NCI-H2196 (cell line): ENCODE data around the gene CYP1B1.
"Not testable (repeated sequence)": the region's sequence is repeated elsewhere in the genome, so short reads cannot be mapped to it uniquely, and the experiment has no call there.

Experiments used
- DNase-seq: peaks from one replicate; lab custom pipeline; 2025; ENCODE audit not compliant: unreplicated experiment; lab: John Stamatoyannopoulos, UW

CYP1B1 gene

GRCh38 chr2:38075507-38076151, at the start of gene CYP1B1:
Gene CYP1B1, minus strand, starts transcription at chr2:38076151. Its CDS starts 763 bp downstream, at chr2:38075388.
- DNase-seq, result no peak

- DNase-seq, result no peak
Observed at GRCh38 chr2:38125007-38125406, 49.1 kb upstream of the CYP1B1 start.

- no peak for DNase-seq
Observed at GRCh38 chr2:38123911-38124310, 48.0 kb upstream of the CYP1B1 start.

GRCh38 chr2:38122344-38122743, 46.4 kb upstream of the CYP1B1 start:
- no peak for DNase-seq

- no peak for DNase-seq
Observed at GRCh38 chr2:38121481-38121880, 45.5 kb upstream of the CYP1B1 start.

GRCh38 chr2:38120829-38121228, 44.9 kb upstream of the CYP1B1 start:
- no peak for DNase-seq

GRCh38 chr2:38120264-38120592, 44.3 kb upstream of the CYP1B1 start:
- DNase-seq, result no peak

- no peak for DNase-seq
Observed at GRCh38 chr2:38116762-38117161, 40.8 kb upstream of the CYP1B1 start.

- peak; percentile 42 for DNase-seq
Observed at GRCh38 chr2:38115216-38116032, 39.5 kb upstream of the CYP1B1 start.

- DNase-seq, result no peak
Observed at GRCh38 chr2:38113981-38114708, 38.2 kb upstream of the CYP1B1 start.

- DNase-seq, result no peak
Observed at GRCh38 chr2:38113051-38113450, 37.1 kb upstream of the CYP1B1 start.

GRCh38 chr2:38111350-38111749, 35.4 kb upstream of the CYP1B1 start:
- DNase-seq, result not testable (repeated sequence)

GRCh38 chr2:38109732-38110181, 33.8 kb upstream of the CYP1B1 start:
- DNase-seq, result no peak

- DNase-seq, result no peak
Observed at GRCh38 chr2:38108907-38109731, 33.2 kb upstream of the CYP1B1 start.

GRCh38 chr2:38107738-38108410, 31.9 kb upstream of the CYP1B1 start:
- no peak for DNase-seq

- DNase-seq, result no peak
Observed at GRCh38 chr2:38106405-38107094, 30.6 kb upstream of the CYP1B1 start.

- no peak for DNase-seq
Observed at GRCh38 chr2:38105922-38106321, 30.0 kb upstream of the CYP1B1 start.

GRCh38 chr2:38104598-38104997, 28.6 kb upstream of the CYP1B1 start:
- DNase-seq, result no peak

GRCh38 chr2:38100328-38100727, 24.4 kb upstream of the CYP1B1 start:
- DNase-seq, result no peak
